Natural killer cell (primary cell): Measurements from ENCODE around the gene SPPL2C. TPM values are rescaled to one million over a fixed set of nuclear protein-coding genes. Genes with fewer than 3 reads are reported as not detected.

Source experiments
- ATAC-seq, 3 donors: fragments of 150-1000 bp in 2 of 3; fragments of 200-7000 bp in 1 of 3; cut with Tn5 transposase; 1 replicate in 1 of 3; 2 replicates in 2 of 3; pipeline ENCODE4 v1.10.0; 2021; ENCODE audit warnings: mild to moderate bottlenecking in 2 of 3, moderate library complexity in 2 of 3
- DNase-seq, 2 donors: peaks; one replicate each; pipeline versions ENCODE4 v3.0.0 to v3.0.0-alpha.2; 2013 to 2021; ENCODE audit warnings: mixed read lengths in 1 of 2
- H3K27ac ChIP-seq: one replicate; pipeline ENCODE4 v1.5.1; 2013; ENCODE audit warnings: mild to moderate bottlenecking, low read length
- H3K27me3 ChIP-seq: one replicate; pipeline ENCODE4 v1.6.1; 2013; ENCODE audit warnings: low read length; ENCODE audit not compliant: control insufficient read depth, insufficient read depth
- H3K36me3 ChIP-seq: one replicate; pipeline ENCODE4 v1.6.1; 2013; ENCODE audit warnings: low read length; ENCODE audit not compliant: control insufficient read depth, insufficient read depth
- H3K4me1 ChIP-seq: one replicate; pipeline ENCODE4 v1.6.1; 2013; ENCODE audit warnings: low read length; ENCODE audit not compliant: control insufficient read depth, insufficient read depth
- H3K4me3 ChIP-seq: one replicate; pipeline ENCODE4 v1.5.1; 2013; ENCODE audit warnings: low read length
- H3K9me3 ChIP-seq: one replicate; pipeline ENCODE4 v1.6.1; 2013; ENCODE audit warnings: low read length; ENCODE audit not compliant: control insufficient read depth, insufficient read depth
- H3K27ac Mint-ChIP-seq, 2 donors: one replicate each; pipeline ENCODE4 v1.8.0; 2022; ENCODE audit warnings: mild to moderate bottlenecking in 2 of 2, mixed read lengths in 2 of 2, moderate library complexity in 1 of 2
- H3K27me3 Mint-ChIP-seq, 2 donors: one replicate each; pipeline ENCODE4 v1.8.0; 2022; ENCODE audit warnings: low read depth in 2 of 2, mixed read lengths in 2 of 2
- H3K36me3 Mint-ChIP-seq: one replicate; pipeline ENCODE4 v1.8.0; 2022; ENCODE audit warnings: mixed read lengths
- H3K4me1 Mint-ChIP-seq, 2 donors: one replicate each; pipeline ENCODE4 v1.8.0; 2022; ENCODE audit warnings: mixed read lengths in 2 of 2
- H3K4me3 Mint-ChIP-seq: one replicate; pipeline ENCODE4 v1.8.0; 2022; ENCODE audit warnings: mild to moderate bottlenecking, moderate library complexity, mixed read lengths
- H3K9me3 Mint-ChIP-seq, 2 donors: one replicate each; pipeline ENCODE4 v1.8.0; 2022; ENCODE audit warnings: mixed read lengths in 2 of 2
- CTCF ChIP-seq: fragments of 200-600 bp; IDR thresholded peaks from one replicate; pipeline ENCODE4 v1.8.0; 2022; ENCODE audit warnings: antibody characterized with exemption
- whole genome bisulfite sequencing: methylation state at CpG from one replicate; pipeline ENCODE4 v1.1.7; 2013; ENCODE audit warnings: missing lambda C conversion rate; ENCODE audit not compliant: insufficient coverage; 5-methylcytosine and 5-hydroxymethylcytosine counted together
- intact Hi-C: fragments of 100-400 bp; cut with micrococcal nuclease; formaldehyde crosslinking; loops from one replicate; pipeline ENCODE4 v1.14.2; 2022
- total RNA-seq, 4 donors: library from RNA; stranded (reverse); fragments of 120-200 nt in 1 of 4; gene quantifications; one replicate each; pipeline versions ENCODE4 v1.2.3 to v1.2.4, GENCODE V29; 2013 to 2022

The SPPL2C gene
- total RNA-seq = not detected
- total RNA-seq (2013) = not detected

GRCh38 chr17:45844695-45845375, at the start of gene SPPL2C:
Gene SPPL2C (plus strand): TSS chr17:45844881. CDS start chr17:45844907, 26 bp downstream.
- intact Hi-C loops = no loop called here
- H3K9me3 ChIP-seq = no peaks in the 10 kb centered on the region

GRCh38 chr17:45800816-45801215, 43.9 kb upstream of the SPPL2C start:
- Mint-ChIP-seq H3K4me1 (no peaks in the 10 kb centered on the region), H3K27ac (no peak overlapping the region), H3K4me3 (no peak overlapping the region), H3K27me3 (peaks cover 5 to 29% of the 10 kb centered on the region in 2 donors), H3K9me3 (no peaks in the 10 kb centered on the region), H3K36me3 (no peaks in the 10 kb centered on the region)
- Histone ChIP-seq H3K36me3 (no peaks in the 10 kb centered on the region), H3K4me1 (no peaks in the 10 kb centered on the region), H3K27me3 (peaks cover 2% of the 10 kb centered on the region), H3K9me3 (no peaks in the 10 kb centered on the region), H3K4me3 (no peak overlapping the region), H3K27ac (no peak overlapping the region)
- WGBS = 48% methylated on average over 2 of the region's 2 CpGs
- no peak for TF ChIP-seq CTCF
- intact Hi-C loops = no loop called here
- DNase-seq (no peak), ATAC-seq (no peak)

More at GRCh38 chr17:45844695-45845375, at the start of gene SPPL2C:
- DNase-seq (no peak), ATAC-seq (no peak)
- Mint-ChIP-seq H3K27me3 (peaks cover 0 to 3% of the 10 kb centered on the region in 2 donors), H3K4me1 (no peaks in the 10 kb centered on the region), H3K36me3 (no peaks in the 10 kb centered on the region), H3K9me3 (no peaks in the 10 kb centered on the region), H3K27ac (no peak within 1 kb of the TSS), H3K4me3 (no peak within 1 kb of the TSS)
- no peak within 1 kb of the TSS for H3K4me3 ChIP-seq
- H3K27ac ChIP-seq = no peak within 1 kb of the TSS
- 87% methylated on average over 25 of the region's 25 CpGs for WGBS
- no peaks in the 10 kb centered on the region for H3K4me1 ChIP-seq
- TF ChIP-seq CTCF = no peak
- H3K36me3 ChIP-seq = no peaks in the 10 kb centered on the region
- no peaks in the 10 kb centered on the region for H3K27me3 ChIP-seq

GRCh38 chr17:45801421-45801820, 43.3 kb upstream of the SPPL2C start:
- no peaks in the 10 kb centered on the region for H3K36me3 ChIP-seq
- H3K27ac ChIP-seq = no peak overlapping the region
- intact Hi-C loops = no loop called here
- Mint-ChIP-seq H3K36me3 (no peaks in the 10 kb centered on the region), H3K27me3 (peaks cover 8 to 24% of the 10 kb centered on the region in 2 donors), H3K4me1 (no peaks in the 10 kb centered on the region), H3K27ac (no peak overlapping the region), H3K4me3 (no peak overlapping the region), H3K9me3 (no peaks in the 10 kb centered on the region)
- TF ChIP-seq CTCF = no peak
- H3K4me3 ChIP-seq = no peak overlapping the region
- no peak for DNase-seq
- no peaks in the 10 kb centered on the region for H3K9me3 ChIP-seq
- no peak for ATAC-seq
- 77% methylated on average over 8 of the region's 8 CpGs for WGBS
- H3K27me3 ChIP-seq = no peaks in the 10 kb centered on the region
- no peaks in the 10 kb centered on the region for H3K4me1 ChIP-seq

GRCh38 chr17:45808845-45809244, 35.8 kb upstream of the SPPL2C start:
- TF ChIP-seq CTCF = no peak
- ATAC-seq = no peak
- H3K27ac Mint-ChIP-seq = no peak overlapping the region
- no peaks in the 10 kb centered on the region for H3K36me3 ChIP-seq
- DNase-seq = no peak
- no peaks in the 10 kb centered on the region for H3K4me1 Mint-ChIP-seq
- H3K4me1 ChIP-seq = no peaks in the 10 kb centered on the region
- H3K4me3 ChIP-seq = no peak overlapping the region
- 98% methylated on average over 1 of the region's 1 CpG for WGBS
- H3K27me3 ChIP-seq = no peaks in the 10 kb centered on the region
- H3K9me3 ChIP-seq = no peaks in the 10 kb centered on the region
- H3K9me3 Mint-ChIP-seq = no peaks in the 10 kb centered on the region
- H3K36me3 Mint-ChIP-seq = no peaks in the 10 kb centered on the region
- no peak overlapping the region for H3K27ac ChIP-seq
- no peak overlapping the region for H3K4me3 Mint-ChIP-seq
- peaks cover 0 to 14% of the 10 kb centered on the region in 2 donors for H3K27me3 Mint-ChIP-seq
- intact Hi-C loops = no loop called here
